Measurements from ENCODE around the gene KCTD4. TPM values are rescaled to one million over a fixed set of nuclear protein-coding genes. Genes with fewer than 3 reads are reported as not detected.

KCTD4 gene
- total RNA-seq, 1 experiment from 2014 or later: 0.79 TPM

- intact Hi-C loops (cut with micrococcal nuclease): loop anchor here (5.0 kb wide), 1 partner anchor 35 kb away; no protein-coding TSS in a partner anchor
- no peak for TF ChIP-seq CTCF (IDR thresholded peaks at IDR 0.05; ENCODE audit: unreplicated experiment)
- no peak for DNase-seq (ENCODE audit: unreplicated experiment)
- Mint-ChIP-seq H3K4me3 (ENCODE audit: unreplicated experiment) (peak overlapping the region; percentile 4), H3K27me3 (ENCODE audit: insufficient read depth, unreplicated experiment) (no peaks in the 10 kb centered on the region), H3K27ac (ENCODE audit: low read depth, unreplicated experiment) (peak overlapping the region; percentile 2), H3K9me3 (ENCODE audit: unreplicated experiment) (no peaks in the 10 kb centered on the region), H3K4me1 (ENCODE audit: insufficient read depth, unreplicated experiment) (peaks cover 23% of the 10 kb centered on the region), H3K36me3 (ENCODE audit: insufficient read depth, unreplicated experiment) (no peaks in the 10 kb centered on the region)
- ChIA-PET CTCF (interaction anchor here (0.9 to 1.4 kb wide), 2 partner anchors 38 to 66 kb away, joined by 3 to 7 read pairs; no protein-coding TSS in a partner anchor), POLR2A (interaction anchor here (0.8 to 6.1 kb wide), 9 partner anchors 10 to 123 kb away, joined by 3 to 78 read pairs (median 7); partner anchors contain the start of gene GTF2F2)
- BruUV-seq (replicated peaks): no TSS peak
Observed at GRCh38 chr13:45242524-45242923, 41.7 kb upstream of the KCTD4 start.

GRCh38 chr13:45242070-45242469 lies 41.2 kb upstream of the KCTD4 start:
- DNase-seq (ENCODE audit: unreplicated experiment): peak; percentile 71

GRCh38 chr13:45240143-45240542 lies 39.3 kb upstream of the KCTD4 start:
- ChIA-PET POLR2A (interaction anchor here (1.1 to 6.1 kb wide), 15 partner anchors 10 to 193 kb away, joined by 3 to 78 read pairs (median 7); partner anchors contain the start of genes GTF2F2 and KCTD4), CTCF (interaction anchor here (0.5 to 2.8 kb wide), 13 partner anchors 10 to 131 kb away, joined by 3 to 26 read pairs (median 4); no protein-coding TSS in a partner anchor)
- H3K27me3 Mint-ChIP-seq (ENCODE audit: insufficient read depth, unreplicated experiment): no peaks in the 10 kb centered on the region
- H3K27ac Mint-ChIP-seq (ENCODE audit: low read depth, unreplicated experiment): no peak overlapping the region
- H3K4me3 Mint-ChIP-seq (ENCODE audit: unreplicated experiment): no peak overlapping the region
- intact Hi-C loops (cut with micrococcal nuclease): loop anchor here (5.0 kb wide), 1 partner anchor 33 kb away; no protein-coding TSS in a partner anchor
- no TSS peak for BruUV-seq (replicated peaks)
- H3K9me3 Mint-ChIP-seq (ENCODE audit: unreplicated experiment): no peaks in the 10 kb centered on the region
- H3K36me3 Mint-ChIP-seq (ENCODE audit: insufficient read depth, unreplicated experiment): no peaks in the 10 kb centered on the region
- DNase-seq (ENCODE audit: unreplicated experiment): no peak
- peak; percentile 27 for TF ChIP-seq CTCF (IDR thresholded peaks at IDR 0.05; ENCODE audit: unreplicated experiment)
- H3K4me1 Mint-ChIP-seq (ENCODE audit: insufficient read depth, unreplicated experiment): peaks cover 33% of the 10 kb centered on the region

More at GRCh38 chr13:45242070-45242469, 41.2 kb upstream of the KCTD4 start:
- no peaks in the 10 kb centered on the region for H3K36me3 Mint-ChIP-seq (ENCODE audit: insufficient read depth, unreplicated experiment)
- no peaks in the 10 kb centered on the region for H3K27me3 Mint-ChIP-seq (ENCODE audit: insufficient read depth, unreplicated experiment)
- H3K4me3 Mint-ChIP-seq (ENCODE audit: unreplicated experiment): peak overlapping the region; percentile 4
- POLR2A ChIA-PET: interaction anchor here (0.8 to 6.1 kb wide), 11 partner anchors 10 to 122 kb away, joined by 3 to 78 read pairs (median 5); partner anchors contain the start of gene GTF2F2
- no peak for TF ChIP-seq CTCF (IDR thresholded peaks at IDR 0.05; ENCODE audit: unreplicated experiment)
- H3K27ac Mint-ChIP-seq (ENCODE audit: low read depth, unreplicated experiment): peak overlapping the region; percentile 2
- no peaks in the 10 kb centered on the region for H3K9me3 Mint-ChIP-seq (ENCODE audit: unreplicated experiment)
- CTCF ChIA-PET: interaction anchor here (0.6 to 2.5 kb wide), 7 partner anchors 17 to 709 kb away, joined by 3 to 7 read pairs (median 4); no protein-coding TSS in a partner anchor
- peaks cover 23% of the 10 kb centered on the region for H3K4me1 Mint-ChIP-seq (ENCODE audit: insufficient read depth, unreplicated experiment)
- BruUV-seq (replicated peaks): no TSS peak
- intact Hi-C loops (cut with micrococcal nuclease): loop anchor here (5.0 kb wide), 1 partner anchor 35 kb away; no protein-coding TSS in a partner anchor

DNA sequence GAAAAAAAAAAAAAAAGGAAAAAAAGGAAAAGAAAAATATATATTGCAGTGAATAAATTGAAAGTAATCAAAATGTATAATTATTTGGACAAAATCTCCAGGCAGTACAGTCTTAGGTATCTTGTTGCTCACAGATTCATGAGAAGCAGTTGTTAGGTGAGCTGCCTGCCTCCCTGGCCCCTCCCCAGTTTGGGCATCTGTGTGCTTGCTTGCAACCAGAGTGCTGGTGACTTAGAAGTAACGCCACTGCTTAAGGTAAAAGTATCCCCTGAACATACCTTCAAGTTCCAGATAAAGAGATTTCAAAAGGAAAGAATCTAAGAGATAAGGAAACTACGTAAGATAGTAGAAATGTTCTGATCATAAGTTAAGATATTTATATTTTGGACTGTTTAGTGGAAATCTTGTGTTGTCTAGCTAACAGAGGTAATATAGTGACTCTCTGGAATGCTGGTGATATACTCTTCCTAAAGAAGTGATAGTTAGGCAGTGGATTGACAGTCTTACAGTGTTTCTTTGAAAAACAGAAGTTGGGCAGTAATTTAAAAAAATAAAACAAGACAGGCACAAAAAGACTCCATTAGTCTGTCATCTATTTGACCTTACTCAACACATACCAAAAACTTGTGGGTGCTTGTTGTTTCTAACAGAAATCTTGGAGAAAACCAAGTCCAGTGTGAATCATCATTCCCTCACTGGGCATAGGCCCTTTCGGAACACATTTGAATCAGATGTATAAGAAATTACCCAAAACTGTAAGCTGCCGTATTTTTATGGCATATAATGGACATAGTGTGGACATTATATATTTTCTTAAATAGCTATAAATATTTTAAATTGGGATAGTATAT lies 38.3 kb upstream of the KCTD4 start:
- H3K27me3 Mint-ChIP-seq (ENCODE audit: insufficient read depth, unreplicated experiment): no peaks in the 10 kb centered on the region
- no peaks in the 10 kb centered on the region for H3K36me3 Mint-ChIP-seq (ENCODE audit: insufficient read depth, unreplicated experiment)
- BruUV-seq (replicated peaks): no TSS peak
- H3K27ac Mint-ChIP-seq (ENCODE audit: low read depth, unreplicated experiment): peak overlapping the region; percentile 93
- peak; percentile 78 for DNase-seq (ENCODE audit: unreplicated experiment)
- ChIA-PET CTCF (interaction anchor here (0.6 to 2.8 kb wide), 13 partner anchors 9 to 642 kb away, joined by 3 to 26 read pairs (median 4); no protein-coding TSS in a partner anchor), POLR2A (interaction anchor here (0.8 to 6.1 kb wide), 22 partner anchors 8 to 192 kb away, joined by 3 to 78 read pairs (median 4); partner anchors contain the start of genes GTF2F2 and KCTD4)
- H3K9me3 Mint-ChIP-seq (ENCODE audit: unreplicated experiment): no peaks in the 10 kb centered on the region
- peak overlapping the region; percentile 37 for H3K4me3 Mint-ChIP-seq (ENCODE audit: unreplicated experiment)
- intact Hi-C loops (cut with micrococcal nuclease): no loop called here
- no peak for TF ChIP-seq CTCF (IDR thresholded peaks at IDR 0.05; ENCODE audit: unreplicated experiment)
- H3K4me1 Mint-ChIP-seq (ENCODE audit: insufficient read depth, unreplicated experiment): peaks cover 32% of the 10 kb centered on the region

Data from MCF 10A (cell line).